ENCODE data around the gene GIGYF2.

GIGYF2 gene

GRCh38 chr2:232771870-232772269 lies 74.7 kb downstream of the GIGYF2 start:
- no peak for DNase-seq

DNA sequence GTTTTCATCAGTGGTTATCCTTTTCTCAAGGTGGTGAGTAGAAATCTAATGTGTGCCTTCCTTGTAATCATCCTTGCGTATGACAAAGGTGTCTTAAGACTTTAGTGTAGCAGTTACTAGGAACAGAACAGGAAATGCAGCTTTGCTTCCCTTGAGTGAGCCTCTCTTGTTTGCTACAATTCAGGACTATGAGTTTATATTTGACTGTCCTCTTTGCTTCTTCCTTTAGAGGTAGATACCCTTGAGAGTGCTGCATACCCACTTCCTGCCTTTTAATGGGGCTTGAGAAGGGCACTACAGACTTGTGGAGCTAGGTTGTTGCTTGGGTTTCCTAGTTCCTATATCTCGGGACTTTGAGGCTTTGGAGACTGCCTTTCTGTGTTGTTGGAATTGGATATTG lies 75.4 kb downstream of the GIGYF2 start:
- no peak for DNase-seq

- no peak for DNase-seq
These were observed 76.7 kb downstream of the GIGYF2 start for GRCh38 chr2:232773815-232774214.

- DNase-seq, result no peak
These were observed 79.3 kb downstream of the GIGYF2 start, which contains the start of gene KCNJ13 for GRCh38 chr2:232776435-232776834. Gene KCNJ13 (minus strand): TSS chr2:232776565. CDS start chr2:232771362, 5,203 bp downstream.

- DNase-seq, result no peak
These were observed 80.1 kb downstream of the GIGYF2 start for GRCh38 chr2:232777276-232777675.

- no peak for DNase-seq
These were observed 82.3 kb downstream of the GIGYF2 start for GRCh38 chr2:232779465-232779864.

- DNase-seq, result no peak
These were observed 82.8 kb downstream of the GIGYF2 start for GRCh38 chr2:232779934-232780333.

DNA sequence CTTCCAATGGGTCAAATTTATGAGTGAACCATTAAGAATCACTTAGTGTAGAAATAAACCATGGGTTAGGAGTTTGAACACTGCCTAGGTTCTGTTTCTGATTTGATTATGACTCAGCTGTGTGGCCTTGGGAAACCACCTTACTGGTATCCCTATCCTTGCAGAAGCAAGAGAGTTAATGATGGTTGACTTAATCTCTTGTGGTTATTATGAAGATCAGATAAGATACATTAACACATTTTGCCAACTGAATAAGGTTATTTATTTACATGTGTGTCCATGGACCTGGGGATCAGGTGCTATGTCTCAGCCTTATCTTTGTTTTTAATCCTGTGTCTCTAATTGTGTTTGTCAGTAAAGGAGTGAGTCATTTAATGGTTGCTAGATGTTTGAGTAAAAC lies 84.6 kb downstream of the GIGYF2 start:
- no peak for DNase-seq

- DNase-seq, result no peak
These were observed 86.1 kb downstream of the GIGYF2 start for GRCh38 chr2:232783278-232783677.

GRCh38 chr2:232787806-232788205 lies 90.7 kb downstream of the GIGYF2 start:
- DNase-seq, result no peak

DNA sequence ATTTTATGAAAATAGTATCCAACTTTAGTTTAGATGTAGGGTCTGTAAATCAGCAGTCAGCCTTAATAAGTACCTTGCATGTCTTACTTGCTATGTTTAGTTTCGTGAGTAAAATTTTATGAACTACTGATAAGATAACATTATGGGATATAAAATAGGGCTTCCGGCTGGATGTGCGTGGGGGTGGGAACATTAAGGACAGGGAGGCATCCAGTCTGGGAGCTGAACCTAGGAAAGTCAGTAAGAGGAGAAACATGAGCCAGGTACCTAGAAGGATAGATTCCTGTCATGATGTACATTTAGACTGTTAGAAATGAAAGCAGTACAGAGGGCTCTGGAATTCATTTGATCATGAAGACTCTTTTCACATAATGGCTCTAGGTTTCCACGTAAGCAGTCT lies 92.0 kb downstream of the GIGYF2 start:
- DNase-seq, result no peak

DNA sequence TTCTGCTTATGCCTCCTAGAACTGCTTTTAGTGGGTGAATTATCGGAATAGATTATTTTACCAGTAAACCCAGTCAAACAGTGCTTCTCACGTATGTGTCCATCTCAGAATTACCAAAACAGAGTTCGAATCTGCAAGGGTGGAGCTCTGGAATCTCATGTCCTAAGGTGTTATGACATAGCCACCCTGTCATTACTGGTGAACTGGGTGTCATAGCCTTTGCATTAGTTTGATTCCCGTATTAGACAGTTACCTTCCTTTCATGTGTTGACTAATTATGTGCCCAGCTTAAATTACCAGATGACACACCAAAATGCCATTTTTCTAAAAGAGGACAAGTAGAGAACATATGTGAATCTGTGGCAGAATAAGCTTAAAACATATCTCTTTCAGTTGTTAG lies 94.4 kb downstream of the GIGYF2 start:
- no peak for DNase-seq

DNA sequence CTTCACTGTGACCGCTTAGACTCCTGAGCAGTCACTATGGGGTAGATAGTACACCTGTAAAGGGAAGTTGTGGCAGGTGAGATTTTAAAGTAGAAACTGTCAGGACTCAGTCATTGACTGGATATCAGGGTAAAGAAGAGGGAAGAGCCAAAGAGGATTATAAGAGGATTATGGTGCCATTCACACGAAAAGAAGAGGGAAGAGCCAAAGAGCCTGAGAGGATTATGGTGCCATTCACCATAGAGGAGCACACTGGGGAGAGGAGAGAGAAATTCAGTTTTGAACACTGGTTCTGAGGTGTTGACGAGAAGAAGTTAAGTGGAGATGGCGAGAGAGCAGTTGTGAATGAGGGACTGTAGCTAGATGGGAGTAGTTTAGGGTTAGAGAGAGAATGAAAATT lies 96.1 kb downstream of the GIGYF2 start:
- no peak for DNase-seq

DNA sequence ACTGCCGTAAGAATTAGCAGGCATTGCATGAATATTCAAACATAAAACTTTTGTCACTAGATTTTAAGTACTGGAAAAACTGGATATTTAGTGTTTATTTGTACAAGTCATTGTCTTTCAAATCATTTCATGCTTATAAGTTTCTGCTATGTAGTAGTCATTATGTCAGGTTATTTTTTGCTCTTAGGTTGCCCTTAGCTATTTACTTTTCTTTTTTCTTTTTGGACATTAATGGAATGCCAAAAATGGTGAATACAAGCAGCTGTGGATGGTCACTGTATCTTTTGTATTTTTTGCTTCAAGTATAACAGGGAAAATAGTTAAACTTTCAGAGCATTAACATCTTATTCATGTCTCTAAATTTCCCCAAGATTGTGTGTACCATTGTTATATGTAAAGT lies 97.8 kb downstream of the GIGYF2 start:
- no peak for DNase-seq

DNA sequence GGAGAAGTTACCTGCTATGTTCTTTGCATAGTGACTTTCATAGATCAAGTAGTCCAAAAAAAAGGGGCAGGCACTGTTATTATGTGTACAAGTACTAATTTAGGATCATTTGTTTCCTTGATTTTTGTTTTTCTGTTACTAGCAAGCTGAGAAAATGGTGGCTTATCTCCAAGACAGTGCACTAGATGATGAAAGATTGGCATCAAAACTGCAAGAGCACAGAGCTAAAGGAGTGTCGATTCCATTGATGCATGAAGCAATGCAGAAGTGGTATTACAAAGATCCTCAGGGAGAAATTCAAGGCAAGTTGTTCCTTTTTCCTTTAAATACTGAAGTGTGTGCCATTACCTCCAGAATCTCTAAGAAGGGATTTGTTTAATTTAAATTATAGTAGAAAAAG lies 98.8 kb downstream of the GIGYF2 start:
- DNase-seq, result no peak

- DNase-seq, result no peak
These were observed 101.1 kb downstream of the GIGYF2 start for GRCh38 chr2:232798187-232798586.

- DNase-seq, result no peak
These were observed 103.0 kb downstream of the GIGYF2 start for GRCh38 chr2:232800166-232800565.

DNA sequence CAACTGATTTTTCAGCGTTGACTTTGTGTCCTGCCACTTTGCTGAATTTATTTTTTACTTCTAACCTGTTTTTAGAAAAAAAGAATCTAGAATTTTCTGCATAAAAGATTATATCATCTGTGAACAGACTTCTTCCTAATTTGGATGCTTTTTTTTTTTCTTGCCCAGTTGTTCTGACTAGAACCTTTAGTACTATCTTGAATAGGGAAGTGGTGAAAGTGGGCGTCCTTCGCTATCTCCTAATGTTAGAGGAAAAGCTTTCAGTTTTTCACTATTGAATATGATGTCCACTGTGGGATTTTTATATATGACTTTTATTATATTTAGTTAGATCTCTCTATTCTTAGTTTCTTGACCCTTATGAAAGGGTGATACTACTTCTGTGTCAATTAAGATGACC lies 105.0 kb downstream of the GIGYF2 start:
- DNase-seq, result no peak

DNA sequence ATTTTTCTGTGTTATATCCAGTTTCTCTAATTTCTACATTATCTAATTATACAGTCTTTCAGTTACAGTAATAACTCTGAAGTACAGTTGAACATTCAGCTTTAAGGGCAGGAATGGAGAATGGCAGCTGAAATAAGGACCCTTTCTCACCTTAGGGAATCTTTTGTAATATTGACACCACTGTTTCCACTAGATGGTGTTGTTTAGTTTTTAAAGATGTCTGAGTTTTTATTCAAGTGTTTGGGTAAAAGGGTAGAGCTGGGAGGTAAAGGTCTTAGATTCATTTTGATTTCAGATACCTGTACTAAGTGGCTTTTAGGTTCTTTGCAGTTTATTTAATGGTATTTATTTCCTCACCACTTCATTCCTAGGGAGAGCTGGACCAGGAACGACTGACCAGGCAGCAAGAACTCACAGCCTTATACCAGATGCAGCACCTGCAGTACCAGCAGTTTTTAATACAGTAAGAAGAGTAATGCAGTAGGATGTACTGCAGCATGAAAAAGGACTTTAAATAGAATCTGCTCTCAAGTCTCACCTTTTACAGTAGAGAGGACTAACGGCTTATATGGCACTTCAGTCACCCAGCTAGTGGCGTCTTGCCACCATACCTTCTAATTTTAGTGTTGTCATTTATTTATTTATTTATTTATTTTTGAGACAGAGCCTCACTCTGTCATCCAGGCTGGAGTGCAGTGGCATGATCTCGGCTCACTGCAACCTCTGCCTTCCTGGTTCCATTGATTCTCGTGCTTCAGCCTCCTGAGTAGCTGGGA lies 112.4 kb downstream of the GIGYF2 start:
- no peak for DNase-seq

- no peak for DNase-seq
These were observed 113.3 kb downstream of the GIGYF2 start for GRCh38 chr2:232810444-232810843.

- no peak for DNase-seq
These were observed 118.4 kb downstream of the GIGYF2 start for GRCh38 chr2:232815569-232815968.

- DNase-seq, result no peak
These were observed 119.5 kb downstream of the GIGYF2 start for GRCh38 chr2:232816657-232817056.

GRCh38 chr2:232817756-232818155 lies 120.6 kb downstream of the GIGYF2 start:
- no peak for DNase-seq

DNA sequence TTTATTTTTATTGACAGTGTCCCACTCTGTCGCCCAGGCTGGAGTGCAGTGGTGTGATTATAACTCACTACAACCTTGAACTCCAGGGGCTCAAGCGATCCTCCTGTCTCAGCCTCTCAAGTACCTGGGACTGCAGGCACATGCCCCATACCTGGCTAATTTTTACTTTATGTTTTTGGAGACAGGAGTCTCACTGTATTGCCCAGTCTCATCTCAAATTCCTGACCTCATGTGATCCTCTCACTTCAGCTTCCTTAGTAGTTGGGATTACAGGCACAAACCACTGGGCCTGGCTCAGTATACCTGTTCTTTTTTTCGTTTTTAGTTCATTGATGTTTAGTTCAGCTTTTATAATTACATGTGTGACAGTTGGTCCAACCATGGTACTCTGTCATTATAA lies 132.9 kb downstream of the GIGYF2 start:
- DNase-seq, result no peak

- DNase-seq, result no peak
These were observed 134.4 kb downstream of the GIGYF2 start for GRCh38 chr2:232831496-232831895.
